Measurements from ENCODE around the gene FAM209B. TPM values are rescaled to one million over a fixed set of nuclear protein-coding genes. Genes with fewer than 3 reads are reported as not detected.
"Not testable (repeated sequence)": the region's sequence is repeated elsewhere in the genome, so short reads cannot be mapped to it uniquely, and the experiment has no call there.

The FAM209B gene
- polyA plus RNA-seq, 2 of the 4 experiments (the other 2 are of a cell fraction) = 0.46 to 0.78 TPM

- TF ChIP-seq REST (IDR thresholded peaks at IDR 0.05) (no peak), TP53 (CRISPR knock-in tag; IDR thresholded peaks at IDR 0.05) (no peak), MAFK (IDR thresholded peaks at IDR 0.05; ENCODE audit: partially characterized antibody) (no peak), HES2 (IDR thresholded peaks at IDR 0.05) (no peak), EHMT2 (IDR thresholded peaks at IDR 0.05; ENCODE audit: low read depth) (no peak), MAZ (IDR thresholded peaks at IDR 0.05; ENCODE audit: borderline replicate concordance, low read depth, low read length) (no peak), CEBPB (IDR thresholded peaks at IDR 0.05) (no peak), MYC (IDR thresholded peaks at IDR 0.05; ENCODE audit: borderline replicate concordance, low read length) (no peak), BHLHE40 (IDR thresholded peaks at IDR 0.05; ENCODE audit: low read depth, low read length) (no peak), RARB (CRISPR knock-in tag; IDR thresholded peaks at IDR 0.05) (no peak)
Measured at GRCh38 chr20:56558968-56559367, 25.9 kb downstream of the FAM209B start (continued).

- H3K9me3 ChIP-seq, POLR2A ChIA-PET: not testable (repeated sequence)
- CTCF ChIA-PET = interaction anchor here (0.7 to 2.7 kb wide), 2 partner anchors 14 to 331 kb away, joined by 3 to 17 read pairs; no protein-coding TSS in a partner anchor
Measured at GRCh38 chr20:56564526-56564925, 31.5 kb downstream of the FAM209B start.

GRCh38 chr20:56565511-56565910 lies 32.5 kb downstream of the FAM209B start:
- ChIA-PET CTCF (interaction anchor here (0.6 to 2.7 kb wide), 6 partner anchors 10 to 439 kb away, joined by 3 to 17 read pairs (median 6); no protein-coding TSS in a partner anchor), POLR2A (no interaction called here)
- WGBS (ENCODE audit: missing lambda C conversion rate) = 64% methylated on average over 4 of the region's 4 CpGs
- ATAC-seq = no peak
- FAIRE-seq = no peak
- no peaks in the 10 kb centered on the region; the same call in 2 of the 3 replicates for H3K9me3 ChIP-seq
- no peak for DNase-seq (ENCODE audit: low read depth in 1 of 2, low spot score in 1 of 2)
- no peak overlapping the region for H3K4me2 ChIP-seq
- H3K4me3 ChIP-seq = no peak overlapping the region
- H3K4me1 ChIP-seq = no peaks in the 10 kb centered on the region
- TF ChIP-seq NPAS2 (CRISPR knock-in tag; IDR thresholded peaks at IDR 0.05; ENCODE audit: borderline replicate concordance) (no peak), ESRRA (IDR thresholded peaks at IDR 0.05; ENCODE audit: borderline replicate concordance, low read length) (no peak), CHD4 (IDR thresholded peaks at IDR 0.05; ENCODE audit: borderline replicate concordance) (no peak), MYC (IDR thresholded peaks at IDR 0.05; ENCODE audit: borderline replicate concordance, low read length) (no peak), NR3C1 (IDR thresholded peaks at IDR 0.05) (no peak), HDAC2 (IDR thresholded peaks at IDR 0.05) (no peak), ZSCAN20 (CRISPR knock-in tag; IDR thresholded peaks at IDR 0.05) (no peak), BCL3 (IDR thresholded peaks at IDR 0.05) (no peak), HOXB5 (CRISPR knock-in tag; IDR thresholded peaks at IDR 0.05) (no peak), E2F6 (IDR thresholded peaks at IDR 0.05; ENCODE audit: borderline replicate concordance, low read depth) (no peak), FOSL2 (IDR thresholded peaks at IDR 0.05) (no peak), FOSL2 (CRISPR knock-in tag; IDR thresholded peaks at IDR 0.05) (no peak)
- no peak overlapping the region for H3K27ac ChIP-seq

More at GRCh38 chr20:56564526-56564925, 31.5 kb downstream of the FAM209B start:
- H3K4me1 ChIP-seq; H3K4me2 ChIP-seq; DNase-seq (ENCODE audit: low read depth in 1 of 2, low spot score in 1 of 2); H3K4me3 ChIP-seq; FAIRE-seq; H3K27ac ChIP-seq; ATAC-seq: not testable (repeated sequence)
- WGBS (ENCODE audit: missing lambda C conversion rate) = 82% methylated on average over 6 of the region's 6 CpGs

All from A549 (cell line).